Gastroesophageal sphincter (tissue), 3 donors: ENCODE data around the gene CISD3.

Experiments
- POLR2A ChIP-seq, 2 donors: fragments of 450-650 bp; IDR thresholded peaks; one replicate each; pipeline ENCODE4 v1.6.1; 2017; ENCODE audit warnings: antibody characterized with exemption in 2 of 2, mild to moderate bottlenecking in 2 of 2, moderate library complexity in 1 of 2
- TF ChIP-seq, protein P1 (sequence below), 4 experiments: fragments of 200-600 bp in 2 of 4; fragments of 450-650 bp in 2 of 4; sonication (generic) in 1 of 4; IDR thresholded peaks; one replicate each; pipeline ENCODE4 v1.5.1; 2017 to 2019; ENCODE audit warnings: antibody characterized with exemption in 4 of 4, mild to moderate bottlenecking in 2 of 4, moderate library complexity in 2 of 4

DNA sequence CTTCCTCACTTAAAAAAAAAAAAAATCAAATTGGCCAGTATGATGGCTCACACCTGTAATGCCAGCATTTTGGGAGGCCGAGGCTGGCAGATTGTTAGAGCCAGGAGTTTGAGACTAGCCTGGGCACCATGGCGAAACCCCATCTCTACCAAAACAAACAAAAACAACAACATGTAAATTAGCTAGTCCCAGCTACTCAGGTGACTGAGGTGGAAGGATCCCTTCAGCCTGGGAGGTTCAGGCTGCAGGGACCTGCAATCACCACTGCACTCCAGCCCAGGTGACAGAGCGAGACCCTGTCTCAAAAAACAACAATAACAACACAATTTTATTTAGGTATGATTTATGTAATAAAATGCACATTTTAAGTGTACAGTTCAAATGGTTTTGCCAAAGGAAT is 49.0 kb upstream of the CISD3 start:
- TF ChIP-seq, protein P1, sequence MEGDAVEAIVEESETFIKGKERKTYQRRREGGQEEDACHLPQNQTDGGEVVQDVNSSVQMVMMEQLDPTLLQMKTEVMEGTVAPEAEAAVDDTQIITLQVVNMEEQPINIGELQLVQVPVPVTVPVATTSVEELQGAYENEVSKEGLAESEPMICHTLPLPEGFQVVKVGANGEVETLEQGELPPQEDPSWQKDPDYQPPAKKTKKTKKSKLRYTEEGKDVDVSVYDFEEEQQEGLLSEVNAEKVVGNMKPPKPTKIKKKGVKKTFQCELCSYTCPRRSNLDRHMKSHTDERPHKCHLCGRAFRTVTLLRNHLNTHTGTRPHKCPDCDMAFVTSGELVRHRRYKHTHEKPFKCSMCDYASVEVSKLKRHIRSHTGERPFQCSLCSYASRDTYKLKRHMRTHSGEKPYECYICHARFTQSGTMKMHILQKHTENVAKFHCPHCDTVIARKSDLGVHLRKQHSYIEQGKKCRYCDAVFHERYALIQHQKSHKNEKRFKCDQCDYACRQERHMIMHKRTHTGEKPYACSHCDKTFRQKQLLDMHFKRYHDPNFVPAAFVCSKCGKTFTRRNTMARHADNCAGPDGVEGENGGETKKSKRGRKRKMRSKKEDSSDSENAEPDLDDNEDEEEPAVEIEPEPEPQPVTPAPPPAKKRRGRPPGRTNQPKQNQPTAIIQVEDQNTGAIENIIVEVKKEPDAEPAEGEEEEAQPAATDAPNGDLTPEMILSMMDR (IDR thresholded peaks at IDR 0.05), result no peak
- no peak for TF ChIP-seq POLR2A (IDR thresholded peaks at IDR 0.05)
